Sigmoid colon (tissue), 7 donors: ENCODE data around the gene SSTR4. TPM values are rescaled to one million over a fixed set of nuclear protein-coding genes. Genes with fewer than 3 reads are reported as not detected.

Experiments
- DNase-seq: peaks from one replicate; pipeline ENCODE4 v3.0.0-alpha.2; 2019
- H3K27ac ChIP-seq, 4 donors: fragments of 200-600 bp; sonication (generic); one replicate each; pipeline ENCODE4 v1.5.1; 2016 to 2019; ENCODE audit warnings: mild to moderate bottlenecking in 1 of 4
- H3K27me3 ChIP-seq, 3 donors: fragments of 200-600 bp; sonication (generic); one replicate each; pipeline ENCODE4 v1.5.1; 2019; ENCODE audit warnings: mild to moderate bottlenecking in 1 of 3
- H3K36me3 ChIP-seq, 4 donors: fragments of 200-600 bp; sonication (generic); one replicate each; pipeline ENCODE4 v1.5.1; 2016 to 2019
- H3K4me1 ChIP-seq, 4 donors: fragments of 200-600 bp; sonication (generic); one replicate each; pipeline ENCODE4 v1.5.1; 2017 to 2019
- H3K4me3 ChIP-seq, 4 donors: fragments of 200-600 bp; sonication (generic); one replicate each; pipeline ENCODE4 v1.5.1; 2017 to 2019; ENCODE audit warnings: mild to moderate bottlenecking in 2 of 4, moderate library complexity in 1 of 4
- H3K9me3 ChIP-seq, 4 donors: fragments of 200-600 bp in 3 of 4; sonication (generic) in 3 of 4; one replicate each; pipeline versions ENCODE4 v1.5.1 to v1.6.1; 2013 to 2019
- EP300 ChIP-seq, 4 donors: sonication (generic); formaldehyde crosslinking; IDR thresholded peaks; one replicate each; pipeline ENCODE4 v1.6.1; 2017; ENCODE audit warnings: antibody characterized with exemption in 4 of 4
- POLR2A ChIP-seq, 2 donors: fragments of 450-650 bp; IDR thresholded peaks; one replicate each; pipeline ENCODE4 v1.6.1; 2016; ENCODE audit warnings: antibody characterized with exemption in 2 of 2, mild to moderate bottlenecking in 2 of 2, moderate library complexity in 2 of 2
- POLR2AphosphoS5 ChIP-seq, 4 donors: sonication (generic); formaldehyde crosslinking; IDR thresholded peaks; one replicate each; pipeline ENCODE4 v1.6.1; 2017; ENCODE audit warnings: antibody characterized with exemption in 4 of 4
- WGBS, 2 donors: extraction: QIAGEN DNeasy Blood & Tissue Kit; methylation state at CpG; one replicate each; pipeline ENCODE4 v1.1.7; 2013; 5-methylcytosine and 5-hydroxymethylcytosine counted together
- intact Hi-C: fragments of 100-400 bp; cut with DNase I; formaldehyde crosslinking; loops from one replicate; pipeline ENCODE4 v1.15.1; 2023
- polyA plus RNA-seq, 3 donors: library from polyadenylated mRNA; stranded (reverse); fragments of 200-250 nt; gene quantifications; one replicate each; pipeline ENCODE4 v1.2.3, GENCODE V29; 2013
- total RNA-seq, 4 donors: library from RNA; depleted of rRNA; stranded (reverse); fragments of >200 nt; gene quantifications; one replicate each; pipeline ENCODE4 v1.1.0, GENCODE V29; 2016
- TF ChIP-seq, protein P1 (sequence below), 4 experiments: fragments of 450-650 bp in 3 of 4; fragments of 200-600 bp in 1 of 4; IDR thresholded peaks; one replicate each; pipeline ENCODE4 v1.5.1; 2016 to 2019; ENCODE audit warnings: antibody characterized with exemption in 4 of 4, mild to moderate bottlenecking in 3 of 4, moderate library complexity in 2 of 4
- donor health status: healthy with polysubstance abuse.
- donor health status: Bipolar disorder and iron deficiency.
- donor health status: healthy.

SSTR4 gene
- total and polyA plus RNA-seq, 7 donors = 0.04 TPM; not detected in 6

DNA sequence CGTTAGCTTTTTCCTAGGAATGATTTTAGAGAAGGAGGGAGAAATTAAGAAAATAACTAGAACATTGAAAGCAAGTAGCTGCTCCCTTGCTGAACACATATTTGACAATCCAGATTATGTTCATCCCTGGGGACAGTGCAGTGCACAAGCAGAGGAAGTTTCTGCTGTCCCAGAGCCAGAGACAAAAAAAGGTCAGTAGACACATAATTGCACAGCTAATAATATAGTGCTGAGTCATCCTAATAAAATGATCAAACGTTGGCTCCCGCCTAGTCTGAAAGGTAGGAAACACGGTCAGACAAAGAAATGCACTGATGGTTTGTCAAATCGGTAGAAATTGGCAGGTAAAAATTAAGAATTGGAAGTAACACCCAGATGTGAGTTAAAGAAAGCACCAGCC lies 21.7 kb upstream of the SSTR4 start:
- H3K36me3 ChIP-seq = no peaks in the 10 kb centered on the region
- no peaks in the 10 kb centered on the region for H3K4me1 ChIP-seq
- no peak for DNase-seq
- no peak overlapping the region for H3K4me3 ChIP-seq
- WGBS, 2 donors = 42 to 65% methylated on average over 5 of the region's 5 CpGs
- no peaks in the 10 kb centered on the region for H3K9me3 ChIP-seq
- intact Hi-C loops = no loop called here
- no peak overlapping the region for H3K27ac ChIP-seq
- TF ChIP-seq EP300 (IDR thresholded peaks at IDR 0.05) (no peak), POLR2A (IDR thresholded peaks at IDR 0.05) (no peak), POLR2AphosphoS5 (IDR thresholded peaks at IDR 0.05) (no peak)
- TF ChIP-seq, protein P1, sequence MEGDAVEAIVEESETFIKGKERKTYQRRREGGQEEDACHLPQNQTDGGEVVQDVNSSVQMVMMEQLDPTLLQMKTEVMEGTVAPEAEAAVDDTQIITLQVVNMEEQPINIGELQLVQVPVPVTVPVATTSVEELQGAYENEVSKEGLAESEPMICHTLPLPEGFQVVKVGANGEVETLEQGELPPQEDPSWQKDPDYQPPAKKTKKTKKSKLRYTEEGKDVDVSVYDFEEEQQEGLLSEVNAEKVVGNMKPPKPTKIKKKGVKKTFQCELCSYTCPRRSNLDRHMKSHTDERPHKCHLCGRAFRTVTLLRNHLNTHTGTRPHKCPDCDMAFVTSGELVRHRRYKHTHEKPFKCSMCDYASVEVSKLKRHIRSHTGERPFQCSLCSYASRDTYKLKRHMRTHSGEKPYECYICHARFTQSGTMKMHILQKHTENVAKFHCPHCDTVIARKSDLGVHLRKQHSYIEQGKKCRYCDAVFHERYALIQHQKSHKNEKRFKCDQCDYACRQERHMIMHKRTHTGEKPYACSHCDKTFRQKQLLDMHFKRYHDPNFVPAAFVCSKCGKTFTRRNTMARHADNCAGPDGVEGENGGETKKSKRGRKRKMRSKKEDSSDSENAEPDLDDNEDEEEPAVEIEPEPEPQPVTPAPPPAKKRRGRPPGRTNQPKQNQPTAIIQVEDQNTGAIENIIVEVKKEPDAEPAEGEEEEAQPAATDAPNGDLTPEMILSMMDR (IDR thresholded peaks at IDR 0.05) = no peak
- H3K27me3 ChIP-seq = no peaks in the 10 kb centered on the region

DNA sequence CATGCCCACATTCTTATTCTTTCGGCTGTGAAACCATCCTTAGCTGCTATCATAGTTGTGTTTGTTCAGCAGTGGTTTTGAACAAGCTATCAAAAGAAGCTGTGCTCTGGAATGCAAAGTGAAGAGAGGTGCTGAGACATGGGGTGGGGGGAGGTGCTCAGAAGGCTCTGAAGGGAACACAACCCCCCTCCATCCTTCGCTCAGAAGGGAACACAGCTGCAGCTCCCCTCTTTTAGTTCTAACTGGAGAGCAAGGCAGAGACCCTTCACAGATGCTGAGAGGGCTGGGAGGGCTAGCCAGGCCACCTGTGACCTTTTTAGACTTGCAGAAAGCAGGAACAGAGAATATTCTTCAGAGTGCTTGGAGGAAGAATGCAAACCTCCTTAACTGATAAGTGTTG lies 17.6 kb upstream of the SSTR4 start:
- TF ChIP-seq, protein P1 (IDR thresholded peaks at IDR 0.05) = no peak
- TF ChIP-seq POLR2AphosphoS5 (IDR thresholded peaks at IDR 0.05) (no peak), POLR2A (IDR thresholded peaks at IDR 0.05) (no peak), EP300 (IDR thresholded peaks at IDR 0.05) (no peak)
- Histone ChIP-seq H3K4me1 (no peaks in the 10 kb centered on the region), H3K9me3 (no peaks in the 10 kb centered on the region), H3K36me3 (no peaks in the 10 kb centered on the region), H3K27ac (no peak overlapping the region), H3K4me3 (no peak overlapping the region), H3K27me3 (no peaks in the 10 kb centered on the region)
- no peak for DNase-seq
- WGBS, 2 donors = 57 to 59% methylated on average over 2 of the region's 2 CpGs
- intact Hi-C loops = no loop called here

DNA sequence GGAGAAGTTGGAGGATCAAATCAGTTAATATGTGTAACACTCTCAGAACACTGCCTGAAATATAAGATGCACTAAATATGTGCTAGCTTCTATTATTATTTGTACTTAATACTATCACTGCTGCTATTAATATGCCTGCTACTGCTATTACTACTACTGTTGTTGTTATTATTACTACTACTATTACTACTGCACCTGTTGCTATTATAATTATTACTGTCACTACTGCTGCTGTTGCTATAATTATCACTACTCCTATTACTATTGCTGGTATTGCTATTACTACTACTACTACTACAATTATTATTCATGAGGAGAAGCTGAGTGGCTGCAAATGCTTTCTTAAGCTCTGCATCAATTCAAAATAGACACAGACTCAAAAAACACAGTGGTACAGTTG lies 16.7 kb upstream of the SSTR4 start:
- intact Hi-C loops = no loop called here

DNA sequence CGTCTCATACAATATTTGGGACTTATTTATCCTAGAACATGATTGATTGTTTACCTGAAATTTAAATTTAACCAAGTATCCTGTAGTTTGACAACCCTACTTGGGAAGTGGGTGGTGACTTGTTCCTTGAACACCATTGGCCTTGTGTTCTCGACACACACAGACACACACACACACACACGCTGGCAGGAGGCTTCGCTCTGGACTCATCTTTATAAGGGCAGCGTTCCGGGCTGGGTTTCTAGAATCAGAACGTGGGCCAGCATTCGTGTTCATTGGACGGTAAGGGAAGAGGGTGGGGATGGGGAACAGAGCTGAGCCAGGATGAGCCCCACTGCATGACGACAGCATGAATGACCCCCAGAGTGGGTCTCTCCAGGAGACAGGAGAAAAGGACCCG lies 16.2 kb upstream of the SSTR4 start:
- Histone ChIP-seq H3K36me3 (no peaks in the 10 kb centered on the region), H3K4me3 (no peak overlapping the region), H3K27me3 (no peaks in the 10 kb centered on the region), H3K9me3 (no peaks in the 10 kb centered on the region), H3K27ac (no peak overlapping the region), H3K4me1 (no peaks in the 10 kb centered on the region)
- intact Hi-C loops = no loop called here
- no peak for TF ChIP-seq POLR2A (IDR thresholded peaks at IDR 0.05)
- WGBS, 2 donors = 86 to 89% methylated on average over 11 of the region's 11 CpGs
- DNase-seq = no peak

More for the DNA sequence above, 16.7 kb upstream of the SSTR4 start:
- H3K9me3 ChIP-seq = no peaks in the 10 kb centered on the region
- H3K36me3 ChIP-seq = no peaks in the 10 kb centered on the region
- H3K27ac ChIP-seq = no peak overlapping the region
- H3K4me1 ChIP-seq = no peaks in the 10 kb centered on the region
- DNase-seq = no peak
- no peaks in the 10 kb centered on the region for H3K27me3 ChIP-seq
- H3K4me3 ChIP-seq = no peak overlapping the region
- no peak for TF ChIP-seq POLR2A (IDR thresholded peaks at IDR 0.05)
- TF ChIP-seq, protein P1 (IDR thresholded peaks at IDR 0.05) = no peak
- TF ChIP-seq POLR2AphosphoS5 (IDR thresholded peaks at IDR 0.05) = no peak
- TF ChIP-seq EP300 (IDR thresholded peaks at IDR 0.05) = no peak

DNA sequence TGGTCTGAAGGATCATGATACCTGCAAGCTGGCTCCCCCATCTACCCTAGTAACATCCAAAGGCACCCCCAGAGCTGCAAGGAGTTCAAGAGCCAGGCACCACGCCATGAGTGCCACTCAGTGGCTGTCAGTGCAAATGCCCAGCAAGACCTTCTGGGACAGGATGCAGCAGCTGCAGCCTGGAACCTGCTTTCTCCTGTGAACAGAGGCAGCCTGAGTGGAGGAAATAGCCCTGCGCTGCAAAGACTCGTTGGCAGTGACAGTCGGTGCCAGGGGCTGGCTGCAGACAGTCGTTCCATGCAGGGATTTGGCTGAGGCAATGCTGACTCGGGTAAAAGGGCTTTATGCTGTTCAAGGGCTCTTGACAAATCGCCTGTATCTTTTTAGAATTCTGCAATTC lies 15.7 kb upstream of the SSTR4 start:
- no peak for TF ChIP-seq POLR2A (IDR thresholded peaks at IDR 0.05)
- TF ChIP-seq POLR2AphosphoS5 (IDR thresholded peaks at IDR 0.05) = no peak
- no peak for TF ChIP-seq EP300 (IDR thresholded peaks at IDR 0.05)
- TF ChIP-seq, protein P1 (IDR thresholded peaks at IDR 0.05) = no peak
- Histone ChIP-seq H3K27ac (no peak overlapping the region), H3K4me1 (no peaks in the 10 kb centered on the region), H3K4me3 (no peak overlapping the region), H3K36me3 (no peaks in the 10 kb centered on the region), H3K27me3 (no peaks in the 10 kb centered on the region), H3K9me3 (no peaks in the 10 kb centered on the region)
- DNase-seq = no peak
- intact Hi-C loops = no loop called here
- 77 to 79% methylated on average over 7 of the region's 7 CpGs for WGBS, 2 donors
